Mesenchymal stem cell (in vitro differentiated cells and primary cell): Measurements from ENCODE around the gene FCN1.
A peak's percentile ranks its signal among the peaks of the same experiment; 100 is the strongest.

ENCODE experiments used
- DNase-seq: peaks from one replicate; pipeline ENCODE4 v3.0.0-alpha.2; 2013
- H2AFZ ChIP-seq: one replicate; pipeline ENCODE4 v1.6.1; 2013; ENCODE audit warnings: low read depth, mild to moderate bottlenecking, control low read depth, inconsistent platforms, low read length, moderate library complexity
- H2AK5ac ChIP-seq: 2 replicates; pipeline ENCODE4 v1.6.1; 2013; ENCODE audit warnings: low read length, moderate library complexity, mild to moderate bottlenecking, inconsistent platforms; ENCODE audit not compliant: severe bottlenecking
- H2BK120ac ChIP-seq: one replicate; pipeline ENCODE4 v1.6.1; 2013; ENCODE audit warnings: low read depth, mild to moderate bottlenecking, inconsistent platforms, low read length, moderate library complexity
- H2BK12ac ChIP-seq, 2 experiments: one replicate each; pipeline ENCODE4 v1.6.1; 2013; ENCODE audit warnings: inconsistent platforms in 2 of 2, low read length in 2 of 2, mild to moderate bottlenecking in 2 of 2, moderate library complexity in 2 of 2, control low read depth in 1 of 2
- H2BK15ac ChIP-seq: one replicate; pipeline ENCODE4 v1.6.1; 2013; ENCODE audit warnings: mild to moderate bottlenecking, low read depth, inconsistent platforms; ENCODE audit not compliant: poor library complexity, severe bottlenecking
- H2BK5ac ChIP-seq: 2 replicates; pipeline ENCODE4 v1.6.1; 2013; ENCODE audit warnings: low read depth, mild to moderate bottlenecking, low read length, control low read depth, inconsistent platforms; ENCODE audit not compliant: poor library complexity, severe bottlenecking
- H3K14ac ChIP-seq, 2 experiments: one replicate each; pipeline ENCODE4 v1.6.1; 2013; ENCODE audit warnings: inconsistent platforms in 2 of 2, low read length in 2 of 2, control low read depth in 1 of 2, mild to moderate bottlenecking in 1 of 2, moderate library complexity in 1 of 2
- H3K18ac ChIP-seq, 2 experiments: one replicate each; pipeline ENCODE4 v1.6.1; 2013; ENCODE audit warnings: inconsistent platforms in 2 of 2, low read length in 2 of 2, control low read depth in 1 of 2, low read depth in 1 of 2, mild to moderate bottlenecking in 1 of 2
- H3K23ac ChIP-seq, 2 experiments: one replicate each; pipeline ENCODE4 v1.6.1; 2013; ENCODE audit warnings: inconsistent platforms in 2 of 2, low read length in 2 of 2, mild to moderate bottlenecking in 2 of 2, moderate library complexity in 2 of 2, control low read depth in 1 of 2
- H3K27ac ChIP-seq: 2 replicates; pipeline ENCODE4 v1.5.1; 2013; ENCODE audit warnings: mild to moderate bottlenecking, moderate library complexity, low read length, control low read depth, inconsistent platforms; ENCODE audit not compliant: poor library complexity, severe bottlenecking
- H3K27me3 ChIP-seq, 2 experiments: 2 replicates each; pipeline versions ENCODE4 v1.6.1 to v1.7.0; 2013; ENCODE audit warnings: low read length in 2 of 2, mild to moderate bottlenecking in 2 of 2, moderate library complexity in 2 of 2, control low read depth in 1 of 2, inconsistent platforms in 1 of 2; ENCODE audit not compliant: control insufficient read depth in 1 of 2, insufficient read depth in 1 of 2
- H3K36me3 ChIP-seq, 2 experiments: 2 replicates each; pipeline versions ENCODE4 v1.6.1 to v1.7.0; 2013; ENCODE audit warnings: low read length in 2 of 2, control low read depth in 1 of 2, inconsistent platforms in 1 of 2, low read depth in 1 of 2, mild to moderate bottlenecking in 1 of 2; ENCODE audit not compliant: insufficient read depth in 2 of 2, control insufficient read depth in 1 of 2
- H3K4ac ChIP-seq, 2 experiments: one replicate each; pipeline ENCODE4 v1.6.1; 2013; ENCODE audit warnings: inconsistent platforms in 2 of 2, low read length in 2 of 2, mild to moderate bottlenecking in 2 of 2, moderate library complexity in 2 of 2, control low read depth in 1 of 2, low read depth in 1 of 2
- H3K4me1 ChIP-seq: 2 replicates; pipeline ENCODE4 v1.6.1; 2013; ENCODE audit warnings: low read depth, low read length, control low read depth; ENCODE audit not compliant: control insufficient read depth, insufficient read depth
- H3K4me2 ChIP-seq: 2 replicates; pipeline ENCODE4 v1.6.1; 2013; ENCODE audit warnings: low read length, mild to moderate bottlenecking, inconsistent platforms; ENCODE audit not compliant: poor library complexity, severe bottlenecking
- H3K4me3 ChIP-seq, 2 experiments: 2 replicates each; pipeline versions ENCODE4 v1.5.1 to v1.7.0; 2013; ENCODE audit warnings: low read length in 2 of 2, mild to moderate bottlenecking in 2 of 2, control low read depth in 1 of 2, low read depth in 1 of 2; ENCODE audit not compliant: insufficient read depth in 1 of 2
- H3K79me1 ChIP-seq: replicated peaks from 2 replicates; pipeline ENCODE4 v1.6.1; 2013; ENCODE audit warnings: mild to moderate bottlenecking, control low read depth, low read length, inconsistent platforms; ENCODE audit not compliant: poor library complexity, severe bottlenecking
- H3K9ac ChIP-seq: 2 replicates; pipeline ENCODE4 v1.7.0; 2013; ENCODE audit warnings: mild to moderate bottlenecking, low read length, moderate library complexity
- H3K9me3 ChIP-seq: 2 replicates; pipeline ENCODE4 v1.7.0; 2013; ENCODE audit warnings: mild to moderate bottlenecking, low read length; ENCODE audit not compliant: control insufficient read depth
- H4K8ac ChIP-seq: one replicate; pipeline ENCODE4 v1.6.1; 2013; ENCODE audit warnings: inconsistent platforms, mild to moderate bottlenecking, low read length, moderate library complexity
- H4K91ac ChIP-seq: one replicate; pipeline ENCODE4 v1.6.1; 2013; ENCODE audit warnings: mild to moderate bottlenecking, low read length, inconsistent platforms
- WGBS: methylation state at CpG from one replicate; pipeline ENCODE4 v1.1.7; 2013; ENCODE audit warnings: mixed read lengths; 5-methylcytosine and 5-hydroxymethylcytosine counted together

The FCN1 gene

GRCh38 chr9:134930398-134930797, 12.7 kb upstream of the FCN1 start:
- Histone ChIP-seq H4K8ac (no peak overlapping the region), H3K27ac (no peak overlapping the region), H3K23ac (no peak overlapping the region), H3K4me2 (no peak overlapping the region), H2BK15ac (no peak overlapping the region), H3K36me3 (no peaks in the 10 kb centered on the region), H3K4me1 (no peaks in the 10 kb centered on the region), H3K27me3 (peaks cover 4 to 25% of the 10 kb centered on the region in 2 experiments), H2BK5ac (no peak overlapping the region), H3K14ac (no peak overlapping the region), H3K79me1 (no peaks in the 10 kb centered on the region), H3K9me3 (no peaks in the 10 kb centered on the region), H4K91ac (no peak overlapping the region), H2AFZ (no peak overlapping the region), H3K9ac (no peak overlapping the region), H3K4me3 (no peak overlapping the region), H3K4ac (no peak overlapping the region), H3K18ac (no peak overlapping the region), H2BK120ac (no peak overlapping the region), H2AK5ac (no peak overlapping the region), H2BK12ac (no peak overlapping the region)
- 89% methylated on average over 6 of the region's 13 CpGs for WGBS
- no peak for DNase-seq

DNA sequence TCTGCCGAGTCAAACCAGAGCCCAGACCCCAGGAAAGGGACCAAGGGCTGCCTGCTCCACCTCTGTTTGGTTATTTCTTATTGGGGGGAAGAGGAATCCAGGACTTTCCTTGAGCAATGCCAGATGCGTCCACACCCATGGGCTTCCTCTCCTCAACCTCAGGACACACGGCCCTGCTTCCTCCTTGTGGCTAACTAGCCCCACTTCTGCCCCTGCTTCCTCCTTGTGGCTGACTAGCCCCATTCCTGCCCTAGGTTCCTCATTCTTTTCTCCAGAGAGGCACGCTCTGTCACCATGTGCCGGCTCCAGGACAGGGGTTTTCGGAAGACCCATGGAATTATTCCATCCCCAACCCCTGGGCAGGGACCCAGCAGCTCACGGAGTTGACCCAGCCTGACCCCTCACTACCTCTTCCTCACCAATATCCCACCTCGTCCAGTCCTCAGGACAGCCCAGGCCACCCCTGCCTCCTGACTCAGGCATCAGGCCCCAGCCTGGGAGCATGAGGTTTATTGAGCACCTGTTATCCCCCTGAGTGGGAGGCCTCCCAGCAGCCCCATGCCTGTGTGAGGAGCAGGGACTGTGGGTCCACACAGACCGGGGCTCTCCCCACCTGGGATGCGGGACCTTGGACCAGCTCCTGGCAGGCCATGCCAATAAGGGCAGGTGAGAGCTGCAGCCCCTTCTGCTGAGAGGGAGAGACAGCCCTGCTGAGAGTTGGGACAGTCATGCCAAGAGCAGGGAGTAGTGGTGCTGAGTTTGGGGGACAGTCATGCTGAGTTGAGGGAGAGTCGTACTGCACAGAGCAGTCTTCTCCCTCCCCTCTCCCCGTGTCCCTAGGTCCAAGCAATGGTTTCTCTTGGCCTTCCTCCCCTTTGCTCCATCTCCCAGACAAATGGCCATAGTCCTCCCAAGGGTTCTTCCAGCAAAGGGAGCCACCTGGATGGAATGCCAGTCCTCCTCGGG, 11.8 kb upstream of the FCN1 start:
- Histone ChIP-seq H4K91ac (no peak overlapping the region), H3K79me1 (no peaks in the 10 kb centered on the region), H3K23ac (no peak overlapping the region), H2BK12ac (no peak overlapping the region), H3K4me2 (no peak overlapping the region), H3K4ac (no peak overlapping the region), H3K9me3 (no peaks in the 10 kb centered on the region), H3K4me1 (no peaks in the 10 kb centered on the region), H3K27me3 (peaks cover 4 to 20% of the 10 kb centered on the region in 2 experiments), H2BK120ac (no peak overlapping the region), H3K27ac (no peak overlapping the region), H3K9ac (no peak overlapping the region), H3K36me3 (no peaks in the 10 kb centered on the region), H2BK5ac (no peak overlapping the region), H3K4me3 (no peak overlapping the region), H3K18ac (no peak overlapping the region), H2AK5ac (no peak overlapping the region), H2AFZ (no peak overlapping the region), H4K8ac (no peak overlapping the region), H2BK15ac (no peak overlapping the region), H3K14ac (no peak overlapping the region)
- no peak for DNase-seq
- WGBS, result 78% methylated on average over 11 of the region's 13 CpGs

DNA sequence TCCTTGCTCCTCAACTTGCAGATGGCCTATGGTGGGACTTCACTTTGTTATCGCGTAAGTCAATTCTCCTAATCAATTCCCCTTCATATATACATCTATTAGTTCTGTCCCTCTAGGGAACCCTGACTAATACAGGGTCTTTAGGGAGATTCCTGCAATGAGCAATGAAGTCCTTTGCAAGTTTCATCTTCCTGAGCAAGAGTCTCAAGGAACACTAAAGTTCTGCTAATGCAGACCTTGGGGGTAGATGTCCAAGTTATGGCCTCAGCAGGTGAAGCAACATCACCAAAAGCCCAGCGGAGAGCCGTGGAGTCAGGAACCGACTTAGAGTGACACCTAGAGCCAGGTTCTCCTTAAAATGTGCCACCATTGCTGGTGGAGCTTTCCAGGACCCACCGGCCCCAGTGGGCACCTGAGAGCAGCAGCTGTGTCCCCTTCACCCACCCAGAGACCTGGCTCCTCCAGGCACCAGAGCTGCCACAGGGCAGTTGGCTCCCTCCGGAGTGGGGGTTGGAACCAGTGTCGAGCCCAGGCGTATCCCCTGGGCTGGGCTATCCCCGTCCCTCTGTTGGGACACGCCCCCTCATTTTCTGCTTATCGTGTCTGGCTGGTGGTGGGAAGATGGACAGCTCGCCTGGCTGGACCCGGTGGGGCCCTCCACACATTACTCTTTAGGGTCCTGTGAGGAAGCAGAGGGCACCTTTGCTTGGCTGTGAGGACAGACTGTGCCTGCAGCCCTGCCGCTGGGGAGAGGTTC, 10.9 kb upstream of the FCN1 start:
- no peak for DNase-seq
- WGBS, result 80% methylated on average over 15 of the region's 15 CpGs
- Histone ChIP-seq H2BK120ac (no peak overlapping the region), H3K4ac (no peak overlapping the region), H2BK12ac (no peak overlapping the region), H3K4me3 (no peak overlapping the region), H3K27me3 (peaks cover 4 to 18% of the 10 kb centered on the region in 2 experiments), H4K91ac (no peak overlapping the region), H3K14ac (peak overlapping the region in 1 of 2 experiments; percentile 81), H4K8ac (no peak overlapping the region), H2AK5ac (no peak overlapping the region), H3K79me1 (no peaks in the 10 kb centered on the region), H3K36me3 (no peaks in the 10 kb centered on the region), H3K23ac (no peak overlapping the region), H3K18ac (no peak overlapping the region), H2BK15ac (no peak overlapping the region), H2AFZ (no peak overlapping the region), H3K27ac (no peak overlapping the region), H3K9me3 (no peaks in the 10 kb centered on the region), H3K4me1 (no peaks in the 10 kb centered on the region), H2BK5ac (no peak overlapping the region), H3K4me2 (no peak overlapping the region), H3K9ac (no peak overlapping the region)

DNA sequence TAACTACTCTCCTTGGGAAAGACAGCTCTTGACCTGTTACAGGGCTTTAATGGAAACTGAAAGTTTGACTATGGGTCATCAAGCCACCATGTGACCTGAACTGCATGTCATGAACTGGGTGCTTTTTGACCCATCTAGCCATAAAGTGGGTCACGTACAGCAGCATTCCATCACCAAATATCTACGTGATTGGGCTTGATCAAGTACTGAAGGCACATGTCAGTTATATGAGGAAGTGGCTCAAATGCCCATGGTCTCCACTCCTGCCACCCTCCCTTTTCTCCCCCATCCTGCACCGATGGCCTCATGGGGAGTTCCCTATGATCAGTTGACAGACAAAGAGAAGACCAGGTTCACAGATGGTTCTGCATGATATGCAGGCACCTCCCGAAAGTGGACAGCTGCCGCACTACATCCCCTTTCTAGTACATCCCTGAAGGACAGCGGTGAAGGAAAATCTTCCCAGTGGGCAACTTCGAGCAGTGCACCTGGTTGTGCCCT, 7.3 kb upstream of the FCN1 start:
- WGBS, result 72% methylated on average over 7 of the region's 7 CpGs
- Histone ChIP-seq H3K79me1 (no peaks in the 10 kb centered on the region), H3K9me3 (peaks cover under 1% of the 10 kb centered on the region), H3K23ac (no peak overlapping the region), H4K91ac (no peak overlapping the region), H3K27ac (no peak overlapping the region), H4K8ac (no peak overlapping the region), H2BK5ac (no peak overlapping the region), H3K36me3 (no peaks in the 10 kb centered on the region), H3K9ac (no peak overlapping the region), H3K18ac (no peak overlapping the region), H2AFZ (no peak overlapping the region), H3K4ac (no peak overlapping the region), H2BK12ac (no peak overlapping the region), H3K4me1 (no peaks in the 10 kb centered on the region), H3K4me3 (no peak overlapping the region), H2BK120ac (no peak overlapping the region), H2AK5ac (no peak overlapping the region), H3K14ac (no peak overlapping the region), H2BK15ac (no peak overlapping the region), H3K27me3 (peaks cover 3 to 21% of the 10 kb centered on the region in 2 experiments), H3K4me2 (no peak overlapping the region)
- DNase-seq, result no peak
